Mammary epithelial cell (primary cell): ENCODE data around the gene CBFA2T3.

ENCODE experiments used
- EZH2 ChIP-seq: IDR thresholded peaks from 2 replicates; pipeline ENCODE4 v1.6.1; 2012; ENCODE audit warnings: low read length, inconsistent platforms, borderline replicate concordance
- TF ChIP-seq, protein P1 (sequence below), 2 donors: IDR thresholded peaks in 1 of 2; conservative IDR thresholded peaks in 1 of 2; 2 replicates each; pipeline ENCODE4 v1.5.1; 2011 to 2012; ENCODE audit warnings: inconsistent platforms in 2 of 2, low read length in 2 of 2, mild to moderate bottlenecking in 2 of 2, control low read depth in 1 of 2, low read depth in 1 of 2; ENCODE audit not compliant: insufficient read depth in 1 of 2; ENCODE audit errors: extremely low read depth in 1 of 2

DNA sequence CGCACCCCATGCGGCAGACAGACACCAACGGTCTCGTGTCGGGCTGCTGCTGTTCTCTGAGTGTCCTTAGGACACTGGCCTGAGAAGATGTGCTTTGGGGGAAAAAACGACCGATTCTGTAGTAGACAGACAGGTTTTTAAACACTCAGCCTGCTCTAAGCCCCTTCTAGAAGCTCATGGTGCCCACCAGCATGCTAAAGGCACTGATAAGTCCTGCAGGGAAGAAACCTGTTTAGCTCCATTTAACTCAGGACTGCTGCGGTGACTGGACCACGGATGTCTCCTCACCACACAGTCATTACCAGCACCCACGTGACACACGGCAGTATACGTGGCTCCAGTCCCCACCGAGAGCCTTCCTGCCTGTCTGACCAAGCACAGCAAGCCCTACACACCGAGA is 146.2 kb downstream of the CBFA2T3 start:
- TF ChIP-seq, protein P1, sequence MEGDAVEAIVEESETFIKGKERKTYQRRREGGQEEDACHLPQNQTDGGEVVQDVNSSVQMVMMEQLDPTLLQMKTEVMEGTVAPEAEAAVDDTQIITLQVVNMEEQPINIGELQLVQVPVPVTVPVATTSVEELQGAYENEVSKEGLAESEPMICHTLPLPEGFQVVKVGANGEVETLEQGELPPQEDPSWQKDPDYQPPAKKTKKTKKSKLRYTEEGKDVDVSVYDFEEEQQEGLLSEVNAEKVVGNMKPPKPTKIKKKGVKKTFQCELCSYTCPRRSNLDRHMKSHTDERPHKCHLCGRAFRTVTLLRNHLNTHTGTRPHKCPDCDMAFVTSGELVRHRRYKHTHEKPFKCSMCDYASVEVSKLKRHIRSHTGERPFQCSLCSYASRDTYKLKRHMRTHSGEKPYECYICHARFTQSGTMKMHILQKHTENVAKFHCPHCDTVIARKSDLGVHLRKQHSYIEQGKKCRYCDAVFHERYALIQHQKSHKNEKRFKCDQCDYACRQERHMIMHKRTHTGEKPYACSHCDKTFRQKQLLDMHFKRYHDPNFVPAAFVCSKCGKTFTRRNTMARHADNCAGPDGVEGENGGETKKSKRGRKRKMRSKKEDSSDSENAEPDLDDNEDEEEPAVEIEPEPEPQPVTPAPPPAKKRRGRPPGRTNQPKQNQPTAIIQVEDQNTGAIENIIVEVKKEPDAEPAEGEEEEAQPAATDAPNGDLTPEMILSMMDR (conservative IDR thresholded peaks at IDR 0.05 in 1 of 2, IDR thresholded peaks at IDR 0.05 in 1 of 2; ENCODE audit: extremely low read depth in 1 of 2, insufficient read depth in 1 of 2, low read depth in 1 of 2, low read length in 2 of 2): no peak
- TF ChIP-seq EZH2: no peak
